Testis (tissue), 3 donors: ENCODE data around the gene KLHDC7A. TPM values are rescaled to one million over a fixed set of nuclear protein-coding genes. Genes with fewer than 3 reads are reported as not detected.

ENCODE experiments used
- DNase-seq: peaks from one replicate; pipeline ENCODE4 v3.0.0-alpha.2; 2019
- H3K27ac ChIP-seq, 2 donors: fragments of 200-600 bp; sonication (generic); one replicate each; pipeline ENCODE4 v1.5.1; 2019
- H3K27me3 ChIP-seq: fragments of 200-600 bp; sonication (generic); one replicate; pipeline ENCODE4 v1.5.1; 2019
- H3K36me3 ChIP-seq: fragments of 200-600 bp; sonication (generic); one replicate; pipeline ENCODE4 v1.5.1; 2017; ENCODE audit warnings: low read depth; ENCODE audit errors: missing control alignments
- H3K4me1 ChIP-seq: fragments of 200-600 bp; sonication (generic); one replicate; pipeline ENCODE4 v1.5.1; 2019
- H3K4me3 ChIP-seq, 2 donors: fragments of 200-600 bp; sonication (generic); one replicate each; pipeline ENCODE4 v1.5.1; 2017 to 2019
- H3K9me3 ChIP-seq: fragments of 200-600 bp; sonication (generic); one replicate; pipeline ENCODE4 v1.5.1; 2017
- CTCF ChIP-seq, 3 experiments: fragments of 450-650 bp in 2 of 3; fragments of 200-600 bp in 1 of 3; sonication (generic) in 1 of 3; IDR thresholded peaks; one replicate each; pipeline ENCODE4 v1.5.1; 2016 to 2019; ENCODE audit warnings: antibody characterized with exemption in 3 of 3, mild to moderate bottlenecking in 2 of 3, moderate library complexity in 1 of 3
- POLR2A ChIP-seq: fragments of 450-650 bp; IDR thresholded peaks from one replicate; pipeline ENCODE4 v1.6.1; 2017; ENCODE audit warnings: antibody characterized with exemption, mild to moderate bottlenecking, moderate library complexity
- WGBS, 2 donors: methylation state at CpG; one replicate each; pipeline ENCODE4 v1.1.5; 2018; 5-methylcytosine and 5-hydroxymethylcytosine counted together
- intact Hi-C: fragments of 100-400 bp; cut with DNase I; formaldehyde crosslinking; loops from one replicate; pipeline ENCODE4 v1.15.1; 2023; ENCODE audit warnings: low total_unique reads
- polyA plus RNA-seq: library from polyadenylated mRNA; stranded (reverse); fragments of 350-450 nt; fragmentation: Illumina TruSeq; extraction: RNeasy Lipid Tissue Mini Kit (QIAGEN cat#74804); gene quantifications from one replicate; pipeline ENCODE4 v1.2.3, GENCODE V29; 2014; ENCODE audit warnings: low read depth, low replicate concordance; ENCODE audit not compliant: insufficient read depth
- total RNA-seq, 2 donors: library from RNA; depleted of rRNA; stranded (reverse); fragments of >200 nt; gene quantifications; one replicate each; pipeline ENCODE4 v1.2.3, GENCODE V29; 2016

The KLHDC7A gene
- total and polyA plus RNA-seq, 3 donors from 2014 or later, result 0.06 to 1.3 (median 0.08) TPM

- no peak overlapping the region for H3K4me3 ChIP-seq
- intact Hi-C loops, result no loop called here
- no peaks in the 10 kb centered on the region for H3K9me3 ChIP-seq
- DNase-seq, result no peak
- H3K27me3 ChIP-seq, result no peaks in the 10 kb centered on the region
- H3K36me3 ChIP-seq, result no peaks in the 10 kb centered on the region
- 78 to 85% methylated on average over 3 of the region's 3 CpGs for WGBS, 2 donors
- TF ChIP-seq CTCF (IDR thresholded peaks at IDR 0.05) (no peak), POLR2A (no peak)
- no peak overlapping the region for H3K27ac ChIP-seq
- H3K4me1 ChIP-seq, result no peaks in the 10 kb centered on the region
These were observed 13.6 kb downstream of the KLHDC7A start for GRCh38 chr1:18494304-18494703.

- no peaks in the 10 kb centered on the region for H3K36me3 ChIP-seq
- intact Hi-C loops, result no loop called here
- no peak for DNase-seq
- H3K4me1 ChIP-seq, result no peaks in the 10 kb centered on the region
- WGBS, 2 donors, result 77 to 79% methylated on average over 5 of the region's 5 CpGs
- no peaks in the 10 kb centered on the region for H3K27me3 ChIP-seq
- H3K4me3 ChIP-seq, result no peak overlapping the region
- no peak overlapping the region for H3K27ac ChIP-seq
- TF ChIP-seq CTCF (IDR thresholded peaks at IDR 0.05) (no peak), POLR2A (no peak)
- H3K9me3 ChIP-seq, result no peaks in the 10 kb centered on the region
These were observed 14.9 kb downstream of the KLHDC7A start for GRCh38 chr1:18495635-18496034.

GRCh38 chr1:18496056-18496455 lies 15.3 kb downstream of the KLHDC7A start:
- intact Hi-C loops, result no loop called here
- WGBS, 2 donors, result 75 to 85% methylated on average over 1 of the region's 1 CpG
- DNase-seq, result no peak
- no peak overlapping the region for H3K4me3 ChIP-seq
- no peaks in the 10 kb centered on the region for H3K9me3 ChIP-seq
- no peaks in the 10 kb centered on the region for H3K27me3 ChIP-seq
- no peaks in the 10 kb centered on the region for H3K36me3 ChIP-seq
- no peaks in the 10 kb centered on the region for H3K4me1 ChIP-seq
- no peak overlapping the region for H3K27ac ChIP-seq
- TF ChIP-seq POLR2A (no peak), CTCF (IDR thresholded peaks at IDR 0.05) (no peak)

GRCh38 chr1:18496497-18497235 lies 15.9 kb downstream of the KLHDC7A start:
- no peaks in the 10 kb centered on the region for H3K36me3 ChIP-seq
- H3K27ac ChIP-seq, result peak overlapping the region in 1 of 2 donors; percentile 19
- peak; percentile 27 for DNase-seq
- H3K9me3 ChIP-seq, result no peaks in the 10 kb centered on the region
- H3K4me3 ChIP-seq, result no peak overlapping the region
- H3K4me1 ChIP-seq, result no peaks in the 10 kb centered on the region
- TF ChIP-seq CTCF (IDR thresholded peaks at IDR 0.05) (no peak), POLR2A (no peak)
- WGBS, 2 donors, result 55 to 76% methylated on average over 8 of the region's 8 CpGs
- intact Hi-C loops, result no loop called here
- H3K27me3 ChIP-seq, result no peaks in the 10 kb centered on the region

GRCh38 chr1:18501833-18502232 lies 21.1 kb downstream of the KLHDC7A start:
- H3K4me1 ChIP-seq, result no peaks in the 10 kb centered on the region
- intact Hi-C loops, result no loop called here
- no peaks in the 10 kb centered on the region for H3K9me3 ChIP-seq
- WGBS, 2 donors, result 85 to 86% methylated on average over 4 of the region's 4 CpGs
- no peaks in the 10 kb centered on the region for H3K36me3 ChIP-seq
- no peak for DNase-seq
- H3K27me3 ChIP-seq, result no peaks in the 10 kb centered on the region
- TF ChIP-seq CTCF (IDR thresholded peaks at IDR 0.05) (no peak), POLR2A (no peak)
- no peak overlapping the region for H3K27ac ChIP-seq
- no peak overlapping the region for H3K4me3 ChIP-seq
